Measurements from ENCODE around the gene PFN4. TPM values are rescaled to one million over a fixed set of nuclear protein-coding genes. Genes with fewer than 3 reads are reported as not detected.

Gene PFN4
- total and polyA plus RNA-seq, 2 experiments from 2014 or later: 0.28 TPM; not detected in 1

- TF ChIP-seq, protein P1, sequence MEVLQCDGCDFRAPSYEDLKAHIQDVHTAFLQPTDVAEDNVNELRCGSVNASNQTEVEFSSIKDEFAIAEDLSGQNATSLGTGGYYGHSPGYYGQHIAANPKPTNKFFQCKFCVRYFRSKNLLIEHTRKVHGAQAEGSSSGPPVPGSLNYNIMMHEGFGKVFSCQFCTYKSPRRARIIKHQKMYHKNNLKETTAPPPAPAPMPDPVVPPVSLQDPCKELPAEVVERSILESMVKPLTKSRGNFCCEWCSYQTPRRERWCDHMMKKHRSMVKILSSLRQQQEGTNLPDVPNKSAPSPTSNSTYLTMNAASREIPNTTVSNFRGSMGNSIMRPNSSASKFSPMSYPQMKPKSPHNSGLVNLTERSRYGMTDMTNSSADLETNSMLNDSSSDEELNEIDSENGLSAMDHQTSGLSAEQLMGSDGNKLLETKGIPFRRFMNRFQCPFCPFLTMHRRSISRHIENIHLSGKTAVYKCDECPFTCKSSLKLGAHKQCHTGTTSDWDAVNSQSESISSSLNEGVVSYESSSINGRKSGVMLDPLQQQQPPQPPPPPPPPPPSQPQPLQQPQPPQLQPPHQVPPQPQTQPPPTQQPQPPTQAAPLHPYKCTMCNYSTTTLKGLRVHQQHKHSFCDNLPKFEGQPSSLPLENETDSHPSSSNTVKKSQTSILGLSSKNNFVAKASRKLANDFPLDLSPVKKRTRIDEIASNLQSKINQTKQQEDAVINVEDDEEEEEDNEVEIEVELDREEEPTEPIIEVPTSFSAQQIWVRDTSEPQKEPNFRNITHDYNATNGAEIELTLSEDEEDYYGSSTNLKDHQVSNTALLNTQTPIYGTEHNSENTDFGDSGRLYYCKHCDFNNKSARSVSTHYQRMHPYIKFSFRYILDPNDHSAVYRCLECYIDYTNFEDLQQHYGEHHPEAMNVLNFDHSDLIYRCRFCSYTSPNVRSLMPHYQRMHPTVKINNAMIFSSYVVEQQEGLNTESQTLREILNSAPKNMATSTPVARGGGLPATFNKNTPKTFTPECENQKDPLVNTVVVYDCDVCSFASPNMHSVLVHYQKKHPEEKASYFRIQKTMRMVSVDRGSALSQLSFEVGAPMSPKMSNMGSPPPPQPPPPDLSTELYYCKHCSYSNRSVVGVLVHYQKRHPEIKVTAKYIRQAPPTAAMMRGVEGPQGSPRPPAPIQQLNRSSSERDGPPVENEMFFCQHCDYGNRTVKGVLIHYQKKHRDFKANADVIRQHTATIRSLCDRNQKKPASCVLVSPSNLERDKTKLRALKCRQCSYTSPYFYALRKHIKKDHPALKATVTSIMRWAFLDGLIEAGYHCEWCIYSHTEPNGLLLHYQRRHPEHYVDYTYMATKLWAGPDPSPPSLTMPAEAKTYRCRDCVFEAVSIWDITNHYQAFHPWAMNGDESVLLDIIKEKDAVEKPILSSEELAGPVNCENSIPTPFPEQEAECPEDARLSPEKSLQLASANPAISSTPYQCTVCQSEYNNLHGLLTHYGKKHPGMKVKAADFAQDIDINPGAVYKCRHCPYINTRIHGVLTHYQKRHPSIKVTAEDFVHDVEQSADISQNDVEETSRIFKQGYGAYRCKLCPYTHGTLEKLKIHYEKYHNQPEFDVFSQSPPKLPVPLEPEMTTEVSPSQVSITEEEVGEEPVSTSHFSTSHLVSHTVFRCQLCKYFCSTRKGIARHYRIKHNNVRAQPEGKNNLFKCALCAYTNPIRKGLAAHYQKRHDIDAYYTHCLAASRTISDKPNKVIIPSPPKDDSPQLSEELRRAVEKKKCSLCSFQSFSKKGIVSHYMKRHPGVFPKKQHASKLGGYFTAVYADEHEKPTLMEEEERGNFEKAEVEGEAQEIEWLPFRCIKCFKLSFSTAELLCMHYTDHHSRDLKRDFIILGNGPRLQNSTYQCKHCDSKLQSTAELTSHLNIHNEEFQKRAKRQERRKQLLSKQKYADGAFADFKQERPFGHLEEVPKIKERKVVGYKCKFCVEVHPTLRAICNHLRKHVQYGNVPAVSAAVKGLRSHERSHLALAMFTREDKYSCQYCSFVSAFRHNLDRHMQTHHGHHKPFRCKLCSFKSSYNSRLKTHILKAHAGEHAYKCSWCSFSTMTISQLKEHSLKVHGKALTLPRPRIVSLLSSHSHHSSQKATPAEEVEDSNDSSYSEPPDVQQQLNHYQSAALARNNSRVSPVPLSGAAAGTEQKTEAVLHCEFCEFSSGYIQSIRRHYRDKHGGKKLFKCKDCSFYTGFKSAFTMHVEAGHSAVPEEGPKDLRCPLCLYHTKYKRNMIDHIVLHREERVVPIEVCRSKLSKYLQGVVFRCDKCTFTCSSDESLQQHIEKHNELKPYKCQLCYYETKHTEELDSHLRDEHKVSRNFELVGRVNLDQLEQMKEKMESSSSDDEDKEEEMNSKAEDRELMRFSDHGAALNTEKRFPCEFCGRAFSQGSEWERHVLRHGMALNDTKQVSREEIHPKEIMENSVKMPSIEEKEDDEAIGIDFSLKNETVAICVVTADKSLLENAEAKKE (CRISPR knock-in tag; IDR thresholded peaks at IDR 0.05): no peak
- TF ChIP-seq REST (IDR thresholded peaks at IDR 0.05; ENCODE audit: unreplicated experiment) (no peak), JUNB (IDR thresholded peaks at IDR 0.05; ENCODE audit: unreplicated experiment) (no peak)
Measured at GRCh38 chr2:24152413-24153197, 29.5 kb upstream of the PFN4 start (continued).

DNA sequence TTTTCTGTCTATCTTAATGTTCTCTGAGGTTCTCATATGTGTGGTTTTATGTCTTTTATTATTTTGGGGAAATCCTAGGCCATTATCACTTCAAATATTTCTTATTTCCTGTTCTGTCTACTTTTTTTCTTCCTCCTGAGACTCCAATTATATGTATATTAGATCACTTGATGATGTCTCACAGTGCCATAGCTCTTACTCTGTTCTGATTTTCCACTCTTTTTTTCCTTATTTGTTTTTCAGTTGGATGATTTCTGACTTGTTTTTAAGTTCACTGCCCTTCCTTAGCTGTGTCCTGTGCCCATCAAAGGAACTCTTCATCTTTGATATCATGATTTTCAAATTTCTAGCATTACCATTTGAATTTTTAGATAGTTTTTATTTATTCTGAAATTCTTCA, 24.2 kb upstream of the PFN4 start:
- Mint-ChIP-seq H3K27ac (no peak overlapping the region), H3K27me3 (ENCODE audit: insufficient read depth, low read depth, poor library complexity) (no peaks in the 10 kb centered on the region), H3K4me3 (no peak overlapping the region), H3K9me3 (peaks cover 23% of the 10 kb centered on the region), H3K4me1 (no peaks in the 10 kb centered on the region), H3K36me3 (ENCODE audit: low read depth) (peaks cover 21% of the 10 kb centered on the region)
- Histone ChIP-seq H2AFZ (no peak overlapping the region), H3K27ac (ENCODE audit: low read depth) (no peak overlapping the region), H3F3A (replicated peaks; ENCODE audit: low read depth) (no peaks in the 10 kb centered on the region), H3K27me3 (ENCODE audit: insufficient read depth) (no peaks in the 10 kb centered on the region), H3K79me2 (replicated peaks; ENCODE audit: insufficient read depth) (no peaks in the 10 kb centered on the region), H3K36me3 (ENCODE audit: insufficient read depth) (no peaks in the 10 kb centered on the region), H3K4me2 (no peak overlapping the region), H3K4me3 (no peak overlapping the region), H3K9me2 (ENCODE audit: insufficient read depth) (no peaks in the 10 kb centered on the region), H4K20me1 (replicated peaks; ENCODE audit: insufficient read depth) (no peaks in the 10 kb centered on the region), H3K4me1 (ENCODE audit: insufficient read depth) (no peaks in the 10 kb centered on the region)
- ATAC-seq (no peak), DNase-seq (ENCODE audit: low spot score) (no peak)
- no peak for TF ChIP-seq REST (IDR thresholded peaks at IDR 0.05; ENCODE audit: unreplicated experiment)

Data from GM23338 (cell line).